HG02642 (cell line): ENCODE results near the gene MYH14.

ENCODE experiments used
- ATAC-seq: cut with Tn5 transposase; IDR thresholded peaks from one replicate; pipeline ENCODE4 v1.9.1; 2021; ENCODE audit warnings: mild to moderate bottlenecking; ENCODE audit not compliant: unreplicated experiment, poor library complexity

The MYH14 gene

DNA sequence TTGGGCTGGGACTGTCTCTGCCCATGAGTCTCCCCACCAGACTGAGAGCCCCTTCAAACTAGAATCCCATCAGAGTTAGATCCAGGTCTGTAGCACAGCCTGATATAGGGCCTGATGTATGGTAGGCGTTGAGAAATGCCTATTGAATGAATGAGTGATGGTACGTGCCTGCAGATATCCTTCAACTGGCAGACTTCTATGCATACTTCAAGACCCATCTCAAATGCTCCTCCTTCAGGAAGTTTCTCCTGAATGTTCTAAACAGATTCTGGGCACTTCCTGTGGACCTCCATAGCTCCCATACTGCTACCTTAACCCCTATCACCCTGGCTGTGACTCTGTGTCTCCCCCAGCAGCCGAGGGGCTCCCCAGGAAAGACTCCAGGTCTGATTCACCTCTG is 77.6 kb downstream of the MYH14 start:
- no peak for ATAC-seq

GRCh38 chr19:50281491-50281890 is 78.1 kb downstream of the MYH14 start:
- ATAC-seq: no peak

DNA sequence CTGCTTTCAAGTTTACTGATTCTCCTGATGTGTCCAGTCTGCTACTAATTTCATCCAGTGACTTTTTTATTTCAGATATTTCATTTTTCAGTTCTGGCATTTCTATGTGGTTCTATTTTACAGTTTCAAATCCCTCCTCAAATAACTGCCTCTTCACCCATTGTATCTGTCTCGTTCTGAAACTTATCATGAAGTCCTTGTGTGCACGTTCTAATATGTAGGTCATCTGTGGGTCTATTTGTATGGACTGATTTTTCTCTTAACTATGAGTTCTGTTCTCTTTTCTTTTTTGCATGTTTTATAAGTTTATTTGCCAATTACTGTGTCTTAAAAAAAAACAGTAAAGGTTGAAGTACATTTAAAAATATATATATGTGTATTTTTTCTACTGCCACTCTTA is 82.4 kb downstream of the MYH14 start:
- no peak for ATAC-seq

GRCh38 chr19:50286443-50286842 is 83.0 kb downstream of the MYH14 start:
- ATAC-seq: no peak

DNA sequence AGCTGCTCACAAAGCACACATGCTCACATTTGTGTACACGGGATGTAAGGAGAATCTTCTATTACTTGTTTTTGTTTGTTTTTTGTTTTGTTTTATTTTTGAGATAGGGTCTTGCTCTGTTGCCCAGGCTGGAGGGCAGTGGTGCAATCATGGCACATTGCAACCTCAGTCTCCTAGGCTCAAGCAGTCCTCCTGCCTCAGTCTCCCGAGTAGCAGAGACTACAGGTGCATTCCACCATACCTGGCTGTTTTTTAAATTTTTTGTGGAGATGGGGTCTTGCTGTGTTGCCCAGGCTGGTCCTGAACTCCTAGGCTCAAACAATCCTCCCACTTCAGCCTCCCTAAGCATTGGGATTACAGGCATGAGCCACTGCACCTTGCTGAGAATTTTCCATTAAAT is 83.9 kb downstream of the MYH14 start:
- ATAC-seq: no peak

DNA sequence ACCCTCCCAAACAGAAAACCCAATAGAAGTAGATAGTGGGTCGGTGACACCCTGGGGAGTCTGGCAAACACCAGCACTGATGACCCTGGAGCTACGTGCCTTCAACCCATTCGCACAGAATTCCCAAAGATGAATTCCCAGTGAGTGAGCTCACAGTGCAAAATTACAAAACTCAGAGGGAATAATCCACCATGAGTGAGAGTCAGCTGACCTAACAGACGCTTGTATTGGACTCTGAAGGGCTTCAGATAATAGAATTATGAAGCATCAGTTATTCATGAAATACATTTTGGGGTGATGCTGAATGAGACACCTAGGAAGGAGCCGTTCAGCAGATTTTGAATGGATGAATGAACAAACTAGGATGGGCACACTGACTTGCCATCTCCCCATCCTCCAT is 85.5 kb downstream of the MYH14 start:
- no peak for ATAC-seq

DNA sequence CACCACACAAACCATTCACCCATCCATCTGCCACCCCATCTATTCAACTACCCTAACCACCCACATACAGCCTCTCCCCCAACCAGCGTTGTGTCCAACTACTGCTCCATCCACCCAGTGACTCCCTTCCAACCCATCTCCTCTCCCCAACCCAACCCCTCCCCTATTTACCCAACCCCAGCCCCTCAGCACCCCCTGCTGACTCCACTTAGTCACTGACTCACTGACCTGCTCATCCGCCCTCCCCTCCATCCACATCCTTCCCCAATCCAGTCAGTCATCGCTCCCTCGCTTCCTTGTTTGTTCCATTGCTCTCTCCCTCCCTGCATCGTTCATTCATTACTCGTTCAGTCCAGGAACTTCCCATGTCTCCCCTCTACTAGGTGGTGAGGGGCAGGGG is 86.6 kb downstream of the MYH14 start:
- ATAC-seq: no peak

DNA sequence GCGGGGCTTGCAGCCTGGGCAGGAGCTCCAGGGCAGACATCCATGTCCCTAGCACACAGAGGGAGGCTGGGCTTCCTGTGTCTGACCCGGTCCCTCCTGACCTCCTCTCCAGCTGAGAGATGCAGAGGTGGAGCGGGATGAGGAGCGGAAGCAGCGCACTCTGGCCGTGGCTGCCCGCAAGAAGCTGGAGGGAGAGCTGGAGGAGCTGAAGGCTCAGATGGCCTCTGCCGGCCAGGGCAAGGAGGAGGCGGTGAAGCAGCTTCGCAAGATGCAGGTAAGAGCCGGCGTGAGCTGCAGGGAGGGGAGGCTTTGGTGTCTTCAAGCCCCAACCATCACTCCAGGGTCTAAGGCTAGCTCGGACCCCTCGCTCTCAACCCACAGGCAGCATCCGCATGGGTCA is 87.4 kb downstream of the MYH14 start:
- no peak for ATAC-seq

DNA sequence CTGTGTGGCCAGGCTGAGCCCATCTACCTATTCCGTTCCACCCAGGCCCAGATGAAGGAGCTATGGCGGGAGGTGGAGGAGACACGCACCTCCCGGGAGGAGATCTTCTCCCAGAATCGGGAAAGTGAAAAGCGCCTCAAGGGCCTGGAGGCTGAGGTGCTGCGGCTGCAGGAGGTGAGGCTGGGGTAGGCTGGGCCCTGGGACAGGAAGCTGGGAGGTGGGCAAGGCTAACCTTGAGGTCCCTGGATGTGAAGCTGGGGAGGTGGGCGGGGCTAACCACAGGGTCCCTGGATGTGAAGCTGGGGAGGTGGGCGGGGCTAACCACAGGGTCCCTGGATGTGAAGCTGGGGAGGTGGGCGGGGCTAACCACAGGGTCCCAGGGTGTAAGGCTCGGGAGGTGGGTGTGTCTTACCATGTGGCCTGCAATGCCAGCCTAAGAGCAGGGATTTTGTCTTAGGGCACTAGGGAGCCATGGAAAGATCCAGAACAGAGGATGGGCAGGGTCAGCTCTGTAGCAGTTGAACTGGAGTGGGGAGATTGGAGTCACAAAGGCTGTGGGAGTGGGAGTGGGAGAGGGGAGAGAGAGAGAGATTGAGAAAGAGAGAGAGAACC is 88.9 kb downstream of the MYH14 start:
- no peak for ATAC-seq

- no peak for ATAC-seq
These were observed 90.0 kb downstream of the MYH14 start for GRCh38 chr19:50293263-50294004.

DNA sequence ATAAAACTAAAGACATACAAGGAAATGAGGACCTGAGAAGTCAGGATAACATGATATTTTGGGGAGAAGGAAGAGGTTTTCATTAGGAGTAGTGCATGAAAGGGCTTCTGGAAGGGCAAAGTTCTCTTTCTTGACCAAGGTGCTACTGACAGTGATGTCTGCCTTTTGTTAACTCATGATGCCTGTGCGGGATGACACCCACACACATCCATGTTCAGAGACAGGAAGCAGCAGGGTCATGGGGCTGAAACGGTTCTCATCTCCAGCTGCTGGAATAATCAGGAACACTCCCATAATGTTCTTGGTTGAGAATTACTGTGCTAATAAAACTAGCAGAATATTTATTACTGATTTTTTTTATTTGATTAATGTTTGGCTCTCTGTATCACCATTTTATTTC is 96.6 kb downstream of the MYH14 start:
- ATAC-seq: no peak

- ATAC-seq: no peak
These were observed 97.6 kb downstream of the MYH14 start for GRCh38 chr19:50300814-50301606.

DNA sequence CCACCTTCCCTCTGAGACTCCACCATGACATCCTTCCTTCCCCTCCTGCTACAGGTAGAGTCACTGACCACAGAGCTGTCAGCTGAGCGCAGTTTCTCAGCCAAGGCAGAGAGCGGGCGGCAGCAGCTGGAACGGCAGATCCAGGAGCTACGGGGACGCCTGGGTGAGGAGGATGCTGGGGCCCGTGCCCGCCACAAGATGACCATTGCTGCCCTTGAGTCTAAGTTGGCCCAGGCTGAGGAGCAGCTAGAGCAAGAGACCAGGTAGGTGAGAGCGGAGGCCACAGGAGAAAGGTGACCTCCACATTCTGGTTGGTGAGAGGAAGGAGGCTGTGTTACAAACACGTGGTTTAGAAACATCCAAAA is 98.2 kb downstream of the MYH14 start:
- no peak for ATAC-seq

DNA sequence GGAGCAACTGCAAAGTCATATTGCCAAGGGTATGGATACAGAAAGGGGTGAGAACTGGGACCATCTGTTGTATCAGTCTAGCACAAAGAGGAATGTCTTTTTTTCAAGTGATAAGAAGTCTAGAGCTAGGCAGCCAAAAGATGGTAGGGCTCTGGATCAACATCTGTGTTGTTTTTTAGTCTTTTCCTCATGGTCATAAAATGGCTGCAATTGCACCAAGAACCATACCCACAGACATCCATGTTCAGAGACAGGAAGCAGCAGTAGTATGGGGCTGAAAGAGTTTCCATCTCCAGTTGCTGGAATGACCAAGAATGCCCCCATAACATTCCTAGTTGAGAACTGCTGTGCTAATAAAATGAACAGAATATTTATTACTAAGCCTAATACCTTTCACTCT is 100.1 kb downstream of the MYH14 start:
- ATAC-seq: no peak

DNA sequence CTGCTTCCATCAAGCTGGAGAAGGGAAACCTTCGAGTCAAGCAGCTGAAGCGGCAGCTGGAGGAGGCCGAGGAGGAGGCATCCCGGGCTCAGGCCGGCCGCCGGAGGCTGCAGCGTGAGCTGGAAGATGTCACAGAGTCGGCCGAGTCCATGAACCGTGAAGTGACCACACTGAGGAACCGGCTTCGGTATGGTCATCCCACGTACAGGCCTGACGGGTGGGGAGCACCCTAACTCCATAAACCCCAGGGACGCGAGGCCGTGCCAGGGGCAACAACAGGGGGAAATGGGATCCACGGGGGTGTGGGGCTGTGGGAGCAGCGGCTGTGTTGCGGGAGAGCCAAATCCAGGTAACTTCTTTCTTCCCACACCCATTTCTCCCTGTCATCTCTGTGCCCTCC is 105.6 kb downstream of the MYH14 start:
- no peak for ATAC-seq

- no peak for ATAC-seq
These were observed 106.1 kb downstream of the MYH14 start for GRCh38 chr19:50309396-50310125.

DNA sequence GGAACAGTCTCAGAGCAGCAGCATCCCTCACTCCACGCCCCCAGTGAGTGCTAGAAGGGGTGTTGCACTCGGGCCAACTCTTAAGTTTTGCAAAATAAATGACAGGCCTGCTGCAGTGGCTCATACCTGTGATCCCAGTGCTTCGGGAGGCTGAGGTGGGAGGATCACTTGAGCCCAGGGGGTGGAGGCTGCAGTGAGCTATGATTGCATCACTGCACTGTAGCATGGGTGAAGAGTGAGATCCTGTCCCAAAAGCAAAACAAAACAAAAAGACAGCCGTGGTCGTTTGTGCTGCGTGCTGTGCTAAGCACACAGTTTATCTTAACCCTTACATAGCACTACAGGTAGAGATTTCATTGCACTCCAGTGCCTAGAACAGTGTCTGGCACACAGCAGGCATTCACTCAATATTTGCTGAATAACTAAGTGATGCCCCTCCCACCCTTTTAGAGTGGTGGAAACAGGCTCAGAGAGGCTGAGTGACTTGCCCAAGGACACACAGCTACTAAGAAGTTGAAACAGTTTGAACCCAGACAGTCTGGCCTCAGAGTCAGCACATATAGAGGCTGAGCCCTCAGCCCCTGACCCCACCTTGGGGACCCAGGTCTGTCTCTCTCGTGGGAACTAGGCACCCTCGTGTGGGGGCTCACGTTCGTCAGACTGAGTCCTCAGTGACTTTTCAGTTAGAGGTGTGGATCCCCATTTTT is 107.5 kb downstream of the MYH14 start:
- no peak for ATAC-seq

DNA sequence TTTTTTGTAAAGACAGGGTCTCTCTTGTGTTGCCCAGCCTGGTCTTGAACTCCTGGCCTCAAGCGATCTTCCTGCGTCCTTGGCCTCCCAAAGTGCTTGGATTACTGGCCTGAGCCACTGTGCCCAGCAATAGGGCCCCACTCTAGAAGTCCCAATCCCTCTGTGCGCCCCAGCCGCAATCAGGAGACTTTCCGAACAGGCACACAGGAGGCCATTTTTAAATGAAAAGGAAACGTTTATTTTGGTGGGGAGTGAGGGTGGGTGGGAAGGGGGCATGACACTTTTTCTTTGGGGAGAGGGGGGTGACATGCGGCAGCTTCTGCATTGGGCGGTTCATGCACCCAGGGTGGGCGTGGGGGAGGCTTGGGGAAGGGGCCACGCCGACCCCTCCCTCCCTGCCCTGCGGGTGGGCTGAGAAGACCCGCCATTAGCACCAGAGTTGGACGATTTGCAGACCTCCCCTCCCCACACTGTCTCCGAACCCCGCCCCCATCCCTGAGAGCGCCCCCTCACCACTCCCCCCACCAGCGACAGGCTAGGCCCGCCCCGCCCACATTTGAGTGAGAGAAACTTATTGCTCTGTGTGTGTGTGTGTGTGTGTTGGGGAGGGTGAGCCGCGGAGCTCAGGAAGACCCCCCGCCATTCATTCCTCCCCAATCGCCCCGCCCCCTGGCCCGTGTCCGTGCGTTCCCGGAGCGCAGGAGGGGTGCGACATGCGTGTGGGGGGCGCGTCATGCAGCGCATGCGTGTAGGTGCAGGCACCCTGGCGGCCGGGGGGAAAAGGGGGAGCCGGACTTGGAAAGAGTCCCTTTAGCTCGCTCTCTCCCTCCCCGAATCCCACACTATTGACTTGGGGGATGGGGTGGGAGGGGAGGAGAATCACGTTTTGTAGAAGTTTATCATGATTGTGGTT is 108.6 kb downstream of the MYH14 start:
- ATAC-seq: no peak
